SIG-M5 treated with dmso at 0.1 percent for 504 hours (cell line): ENCODE data around the gene PRUNE1.
A peak's percentile ranks its signal among the peaks of the same experiment; 100 is the strongest.

ENCODE experiments used
- DNase-seq: peaks from one replicate; lab custom pipeline; 2025; ENCODE audit not compliant: unreplicated experiment; lab: John Stamatoyannopoulos, UW

The PRUNE1 gene

DNA sequence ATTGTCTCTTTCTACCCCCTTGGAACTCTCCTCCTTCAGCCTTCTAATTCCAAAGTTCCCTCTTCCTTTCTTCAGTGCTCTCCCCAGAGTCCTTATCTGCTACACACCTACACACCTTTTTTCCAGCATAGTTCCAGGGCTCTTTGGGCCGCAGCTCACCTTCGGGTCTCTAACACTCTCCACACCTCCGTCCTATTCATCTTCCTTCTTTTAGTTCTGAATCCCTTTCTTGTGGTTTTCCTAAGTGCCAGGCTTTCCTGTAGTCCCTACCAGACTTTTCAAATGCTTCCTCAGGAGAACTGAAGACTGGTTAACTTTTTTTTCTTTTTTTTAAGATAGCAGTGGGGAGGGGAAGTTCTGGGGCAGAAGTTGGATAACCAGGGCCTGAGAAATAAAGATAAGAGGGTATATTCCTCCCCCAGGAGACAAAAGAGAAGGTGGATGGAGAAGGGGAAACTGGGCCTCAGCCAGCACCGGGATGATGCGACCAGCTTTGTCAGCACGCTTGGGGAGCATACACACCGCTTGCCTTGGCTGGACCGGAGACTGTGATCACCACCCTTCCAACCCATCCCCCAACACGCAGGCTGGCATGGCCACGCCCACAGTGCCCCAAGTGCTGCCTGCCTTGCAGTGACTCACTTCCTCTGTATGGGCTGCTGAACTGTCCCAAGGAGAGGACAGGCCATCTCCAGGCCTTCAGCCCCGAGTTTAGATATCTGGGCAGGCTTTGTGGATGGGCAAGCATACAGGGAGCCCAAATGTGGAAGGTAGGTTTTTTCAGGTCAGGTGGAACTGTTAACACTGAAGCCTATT, 31.2 kb upstream of the PRUNE1 start:
- DNase-seq, result peak; percentile 88

- DNase-seq, result peak; percentile 96
Measured at GRCh38 chr1:150979092-150980056, 28.9 kb upstream of the PRUNE1 start.

DNA sequence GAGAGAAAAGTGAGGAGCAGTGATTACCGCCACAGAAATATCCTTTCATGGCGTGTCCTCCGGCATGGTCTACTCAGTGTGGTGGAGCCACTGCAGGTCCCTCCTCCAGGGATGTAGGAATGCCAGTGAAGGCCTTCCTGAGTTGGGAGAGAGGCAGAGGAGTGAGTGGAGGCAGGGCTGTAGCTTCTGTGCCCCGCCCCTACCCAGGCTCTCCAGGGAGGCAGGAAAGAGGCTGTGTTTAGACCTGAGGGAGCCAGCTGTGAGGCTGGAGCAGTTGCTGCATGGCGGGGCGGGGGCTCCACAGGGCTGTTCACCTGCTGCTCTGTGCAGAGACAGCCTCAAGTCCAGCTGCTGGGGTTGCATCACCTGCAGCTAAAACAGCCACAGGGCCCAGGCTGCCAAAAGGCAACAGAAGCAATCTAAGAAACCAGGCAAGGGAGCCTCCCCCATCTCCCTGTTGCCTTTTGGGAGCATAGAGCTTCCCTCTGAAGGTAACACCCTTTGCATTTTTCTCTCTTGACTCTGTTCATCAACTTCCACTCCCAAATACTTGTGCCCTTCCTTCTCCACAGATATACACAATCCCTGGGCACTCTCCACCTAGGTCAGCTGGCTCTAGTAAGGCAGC, 27.0 kb upstream of the PRUNE1 start:
- peak; percentile 57 for DNase-seq

GRCh38 chr1:150981805-150982712, 26.2 kb upstream of the PRUNE1 start, which contains the start of gene ANXA9:
TSS of gene ANXA9 (plus strand) at chr1:150982292. CDS start at chr1:150983106, 814 bp downstream.
- peak; percentile 68 for DNase-seq

GRCh38 chr1:150985179-150985825, 22.9 kb upstream of the PRUNE1 start:
- no peak for DNase-seq

GRCh38 chr1:150987924-150988323, 20.3 kb upstream of the PRUNE1 start:
- no peak for DNase-seq

DNA sequence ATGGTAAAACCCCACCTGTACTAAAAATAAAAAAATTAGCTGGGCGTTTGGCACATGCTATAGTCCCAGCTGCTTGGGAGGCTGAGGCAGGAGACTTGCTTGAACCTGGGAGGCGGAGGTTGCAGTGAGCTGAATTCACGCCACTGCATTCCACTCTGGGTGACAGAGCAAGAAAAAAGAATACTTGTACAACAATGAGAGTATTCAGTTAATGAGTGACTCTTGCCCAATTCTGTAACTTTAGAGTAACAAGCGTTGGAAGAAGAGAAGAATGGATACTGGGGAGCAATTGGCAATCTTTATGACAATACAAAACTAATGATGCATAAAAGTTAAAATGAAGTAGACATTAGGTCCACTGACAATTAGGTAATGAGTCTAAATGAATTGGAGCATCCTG, 15.6 kb upstream of the PRUNE1 start:
- no peak for DNase-seq

DNA sequence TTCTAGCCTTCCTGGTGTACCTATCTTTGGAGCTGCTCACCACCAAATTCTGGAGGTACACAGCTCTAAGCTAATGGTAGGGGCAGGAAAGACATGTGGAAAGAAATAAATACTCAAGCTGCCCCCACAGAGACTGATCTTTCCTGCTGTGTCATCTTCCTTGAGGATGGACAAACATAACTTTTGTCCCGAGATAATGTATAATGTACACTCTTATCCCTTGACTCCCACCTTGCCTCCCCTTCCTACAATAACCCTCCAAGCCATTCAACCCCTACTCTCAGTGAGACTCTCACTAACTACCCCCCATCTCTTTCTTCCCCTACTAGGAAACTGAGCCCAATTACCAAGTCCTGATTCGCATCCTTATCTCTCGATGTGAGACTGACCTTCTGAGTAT, 14.0 kb upstream of the PRUNE1 start:
- no peak for DNase-seq

DNA sequence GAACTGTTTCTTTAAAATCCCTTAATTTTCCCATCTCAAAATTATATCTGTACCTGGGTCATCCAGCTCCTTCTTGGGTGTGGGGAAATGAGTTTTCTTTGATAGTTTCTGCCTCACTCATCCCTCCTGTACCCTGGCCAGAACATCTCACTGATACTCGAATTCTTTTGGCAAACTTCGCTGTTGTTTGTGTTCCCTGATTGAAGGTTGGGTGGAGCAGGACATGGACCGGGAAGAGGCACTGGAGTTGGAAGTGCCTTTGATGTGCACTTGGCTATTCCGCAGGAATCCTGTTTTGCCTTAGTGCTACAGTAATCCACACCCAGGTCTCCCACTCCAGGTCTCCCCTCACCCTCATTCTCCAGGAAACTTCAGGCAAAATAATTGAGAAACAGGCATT, 12.8 kb upstream of the PRUNE1 start:
- DNase-seq, result no peak

DNA sequence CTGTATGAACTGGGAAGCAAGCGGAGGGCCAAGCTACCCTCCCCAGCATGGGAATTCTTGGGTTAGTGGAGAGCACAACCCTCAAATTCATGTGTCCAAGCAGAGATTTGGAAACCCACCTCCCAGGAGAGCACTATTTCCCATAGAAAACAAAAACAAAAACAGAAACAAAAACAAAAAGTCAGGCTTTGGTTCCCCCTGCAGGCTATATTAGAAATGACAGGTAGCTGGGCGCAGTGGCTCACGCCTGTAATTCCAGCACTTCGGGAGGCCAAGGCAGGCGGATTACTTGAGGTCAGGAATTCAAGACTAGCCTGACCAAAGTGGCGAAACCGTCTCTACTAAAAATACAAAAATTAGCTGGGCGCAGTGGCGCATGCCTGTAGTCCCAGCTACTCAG, 12.4 kb upstream of the PRUNE1 start:
- DNase-seq, result no peak

GRCh38 chr1:150997126-150997872, 10.9 kb upstream of the PRUNE1 start:
- DNase-seq, result no peak

DNA sequence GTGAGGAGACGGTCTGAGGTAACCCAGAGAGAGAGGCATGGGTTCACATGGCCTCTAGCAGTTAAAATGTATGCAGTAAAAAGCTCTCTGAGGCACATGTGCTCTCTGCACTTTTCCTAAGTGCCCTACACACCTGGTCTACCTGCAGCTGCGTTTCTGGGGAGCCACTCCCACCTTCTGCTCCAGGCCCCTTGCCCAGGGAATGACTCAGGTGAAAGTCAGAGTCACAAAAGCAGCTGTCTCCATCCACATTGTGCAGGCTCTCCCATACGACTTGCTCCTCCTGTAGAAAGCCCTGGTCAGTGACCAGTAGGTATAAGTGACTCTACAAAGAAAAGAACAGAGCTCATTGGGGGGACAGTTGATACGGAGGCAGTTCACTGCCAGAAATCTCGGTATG, 10.3 kb upstream of the PRUNE1 start:
- DNase-seq, result no peak

GRCh38 chr1:150999051-150999674, 9.1 kb upstream of the PRUNE1 start:
- no peak for DNase-seq

DNA sequence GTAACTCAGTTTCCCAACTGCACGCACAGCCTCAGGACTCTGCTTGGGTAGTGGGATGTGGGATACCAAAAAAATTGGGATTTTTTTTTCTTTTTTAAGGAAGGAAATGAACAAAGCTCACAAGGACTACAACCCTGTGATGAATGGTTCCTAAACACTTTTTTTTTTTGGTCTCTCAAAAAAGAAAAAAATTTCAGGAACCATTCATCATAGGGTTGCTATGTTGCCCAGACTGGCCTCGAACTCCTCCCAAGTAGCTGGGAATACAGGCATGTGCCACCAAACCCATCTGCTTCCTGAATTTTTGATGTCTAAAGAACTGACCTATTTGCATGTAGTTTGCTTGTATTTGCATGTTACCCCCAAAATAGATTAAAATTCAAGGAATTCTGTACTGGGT, 8.3 kb upstream of the PRUNE1 start:
- DNase-seq, result no peak

DNA sequence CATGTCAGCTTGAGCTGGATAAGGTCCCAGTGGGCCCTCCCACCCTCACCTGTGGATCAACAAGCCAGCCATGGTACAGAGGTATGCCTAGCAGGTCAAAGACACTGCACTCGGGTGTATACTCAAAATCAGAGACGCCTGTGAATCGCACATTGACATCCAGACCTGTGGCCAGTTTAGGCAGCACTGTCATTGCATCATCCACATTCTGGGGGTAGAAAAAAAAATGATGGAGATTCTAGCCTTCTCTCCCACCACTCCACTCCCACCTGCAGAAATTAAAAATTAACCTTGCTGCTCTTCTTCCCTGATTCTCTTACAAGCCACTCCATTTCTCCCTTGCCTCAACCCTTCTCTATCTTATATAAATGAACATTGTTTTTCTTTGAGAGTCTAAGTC, 7.8 kb upstream of the PRUNE1 start:
- DNase-seq, result no peak

GRCh38 chr1:151001602-151002001, 6.6 kb upstream of the PRUNE1 start:
- peak; percentile 61 for DNase-seq

- DNase-seq, result peak; percentile 61
Measured at GRCh38 chr1:151002051-151002450, 6.2 kb upstream of the PRUNE1 start.

DNA sequence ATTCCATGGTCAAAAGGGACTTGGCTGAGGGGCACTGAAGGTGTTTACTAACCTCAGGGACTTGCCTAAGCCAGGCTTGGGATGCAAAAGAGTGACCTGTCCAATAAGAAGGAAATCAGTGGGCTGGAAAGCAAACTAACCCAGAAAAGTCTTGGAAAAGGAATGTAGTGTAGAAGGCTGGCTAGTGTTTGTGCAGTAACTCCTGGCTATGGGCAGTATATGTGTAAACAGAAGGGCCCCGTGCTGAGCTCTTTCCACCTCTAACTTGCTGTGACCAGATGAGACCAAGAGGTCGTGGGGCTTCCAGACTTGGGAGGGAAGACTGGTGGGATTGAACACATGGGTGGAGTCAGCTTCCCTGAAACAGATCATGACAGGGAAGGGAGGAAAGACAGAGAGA, 5.6 kb upstream of the PRUNE1 start:
- DNase-seq, result no peak

DNA sequence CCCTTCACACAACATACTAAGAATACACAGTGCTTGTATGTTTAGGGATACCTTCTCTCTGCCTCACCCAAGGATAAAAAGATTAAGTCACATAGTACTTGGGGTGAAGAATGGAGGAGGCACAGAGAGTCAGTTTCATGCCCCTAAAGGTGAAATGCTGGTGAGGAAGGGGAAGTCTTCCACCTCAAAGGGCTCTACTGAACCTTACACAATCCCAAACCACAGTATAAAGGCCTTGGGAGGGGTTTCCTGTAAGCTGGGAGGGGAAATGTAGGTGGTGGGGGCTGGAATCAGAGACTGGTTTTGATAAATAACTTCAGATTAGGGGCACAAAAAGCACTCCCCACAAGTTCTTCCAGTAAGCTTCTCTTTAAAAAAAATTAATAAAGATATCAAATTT, 5.1 kb upstream of the PRUNE1 start:
- DNase-seq, result peak; percentile 78
